ENCODE measurements around the gene ESRRA. TPM values are rescaled to one million over a fixed set of nuclear protein-coding genes. Genes with fewer than 3 reads are reported as not detected.
A peak's percentile ranks its signal among the peaks of the same experiment; 100 is the strongest.

ESRRA gene
- total and polyA plus RNA-seq, 10 of the 15 experiments (the other 5 are each of a cell fraction or from before 2014, with no cell fraction given) = 0.32 to 48.9 (median 12.6) TPM

GRCh38 chr11:64316672-64317324, 11.5 kb downstream of the ESRRA start (continued):
- TF ChIP-seq ZBTB40 (IDR thresholded peaks at IDR 0.05; ENCODE audit: borderline replicate concordance) = no peak
- no peak for TF ChIP-seq CBX3 (IDR thresholded peaks at IDR 0.05; ENCODE audit: borderline replicate concordance, low read depth)
- TF ChIP-seq WRNIP1 (IDR thresholded peaks at IDR 0.05; ENCODE audit: borderline replicate concordance, low read depth, low read length) = no peak
- TF ChIP-seq NKRF (conservative IDR thresholded peaks at IDR 0.05) = no peak
- TF ChIP-seq POLR2AphosphoS5 (IDR thresholded peaks at IDR 0.05; ENCODE audit: low read length) = no peak
- TF ChIP-seq POLR2AphosphoS2 (IDR thresholded peaks at IDR 0.05; ENCODE audit: low read depth, low read length) = no peak; the same call in 1 of the 2 replicates
- TF ChIP-seq, protein P1, sequence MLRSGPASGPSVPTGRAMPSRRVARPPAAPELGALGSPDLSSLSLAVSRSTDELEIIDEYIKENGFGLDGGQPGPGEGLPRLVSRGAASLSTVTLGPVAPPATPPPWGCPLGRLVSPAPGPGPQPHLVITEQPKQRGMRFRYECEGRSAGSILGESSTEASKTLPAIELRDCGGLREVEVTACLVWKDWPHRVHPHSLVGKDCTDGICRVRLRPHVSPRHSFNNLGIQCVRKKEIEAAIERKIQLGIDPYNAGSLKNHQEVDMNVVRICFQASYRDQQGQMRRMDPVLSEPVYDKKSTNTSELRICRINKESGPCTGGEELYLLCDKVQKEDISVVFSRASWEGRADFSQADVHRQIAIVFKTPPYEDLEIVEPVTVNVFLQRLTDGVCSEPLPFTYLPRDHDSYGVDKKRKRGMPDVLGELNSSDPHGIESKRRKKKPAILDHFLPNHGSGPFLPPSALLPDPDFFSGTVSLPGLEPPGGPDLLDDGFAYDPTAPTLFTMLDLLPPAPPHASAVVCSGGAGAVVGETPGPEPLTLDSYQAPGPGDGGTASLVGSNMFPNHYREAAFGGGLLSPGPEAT (IDR thresholded peaks at IDR 0.05; ENCODE audit: low read depth) = no peak
- 0 out of 2 replicates have a peak, but pooled peaks have one; percentile 40 for TF ChIP-seq SMARCA5 (IDR thresholded peaks at IDR 0.05)
- no peak for TF ChIP-seq ZNF217 (IDR thresholded peaks at IDR 0.05)
- no peak for TF ChIP-seq FOXK2 (IDR thresholded peaks at IDR 0.05)
- no peak for TF ChIP-seq RAD51 (IDR thresholded peaks at IDR 0.05)
- TF ChIP-seq YBX1 (IDR thresholded peaks at IDR 0.05) = no peak
- TF ChIP-seq ZBED1 (IDR thresholded peaks at IDR 0.05; ENCODE audit: borderline replicate concordance) = no peak
- no peak for TF ChIP-seq NFYA (IDR thresholded peaks at IDR 0.05; ENCODE audit: borderline replicate concordance, low read depth, low read length)
- TF ChIP-seq ZSCAN29 (IDR thresholded peaks at IDR 0.05) = no peak
- TF ChIP-seq HDGF (IDR thresholded peaks at IDR 0.05) = no peak
- no peak for TF ChIP-seq CREB1 (IDR thresholded peaks at IDR 0.05; ENCODE audit: low read depth)
- TF ChIP-seq, protein P2, sequence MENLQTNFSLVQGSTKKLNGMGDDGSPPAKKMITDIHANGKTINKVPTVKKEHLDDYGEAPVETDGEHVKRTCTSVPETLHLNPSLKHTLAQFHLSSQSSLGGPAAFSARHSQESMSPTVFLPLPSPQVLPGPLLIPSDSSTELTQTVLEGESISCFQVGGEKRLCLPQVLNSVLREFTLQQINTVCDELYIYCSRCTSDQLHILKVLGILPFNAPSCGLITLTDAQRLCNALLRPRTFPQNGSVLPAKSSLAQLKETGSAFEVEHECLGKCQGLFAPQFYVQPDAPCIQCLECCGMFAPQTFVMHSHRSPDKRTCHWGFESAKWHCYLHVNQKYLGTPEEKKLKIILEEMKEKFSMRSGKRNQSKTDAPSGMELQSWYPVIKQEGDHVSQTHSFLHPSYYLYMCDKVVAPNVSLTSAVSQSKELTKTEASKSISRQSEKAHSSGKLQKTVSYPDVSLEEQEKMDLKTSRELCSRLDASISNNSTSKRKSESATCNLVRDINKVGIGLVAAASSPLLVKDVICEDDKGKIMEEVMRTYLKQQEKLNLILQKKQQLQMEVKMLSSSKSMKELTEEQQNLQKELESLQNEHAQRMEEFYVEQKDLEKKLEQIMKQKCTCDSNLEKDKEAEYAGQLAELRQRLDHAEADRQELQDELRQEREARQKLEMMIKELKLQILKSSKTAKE (IDR thresholded peaks at IDR 0.05; ENCODE audit: low read depth, poor library complexity, severe bottlenecking) = no peak
- TF ChIP-seq SMC3 (IDR thresholded peaks at IDR 0.05; ENCODE audit: borderline replicate concordance, low read length) = 0 out of 2 replicates have a peak, but pooled peaks have one; percentile 4
- TF ChIP-seq EED (IDR thresholded peaks at IDR 0.05; ENCODE audit: low read depth) = no peak
- no peak for TF ChIP-seq HCFC1 (IDR thresholded peaks at IDR 0.05; ENCODE audit: low read length)
- TF ChIP-seq NR2F1 (conservative IDR thresholded peaks at IDR 0.05) = no peak
- no peak for TF ChIP-seq ATF7 (IDR thresholded peaks at IDR 0.05; ENCODE audit: low read depth)
